ENCODE measurements around the gene KRIT1.
"Not testable (repeated sequence)": the region's sequence is repeated elsewhere in the genome, so short reads cannot be mapped to it uniquely, and the experiment has no call there.

KRIT1 gene

DNA sequence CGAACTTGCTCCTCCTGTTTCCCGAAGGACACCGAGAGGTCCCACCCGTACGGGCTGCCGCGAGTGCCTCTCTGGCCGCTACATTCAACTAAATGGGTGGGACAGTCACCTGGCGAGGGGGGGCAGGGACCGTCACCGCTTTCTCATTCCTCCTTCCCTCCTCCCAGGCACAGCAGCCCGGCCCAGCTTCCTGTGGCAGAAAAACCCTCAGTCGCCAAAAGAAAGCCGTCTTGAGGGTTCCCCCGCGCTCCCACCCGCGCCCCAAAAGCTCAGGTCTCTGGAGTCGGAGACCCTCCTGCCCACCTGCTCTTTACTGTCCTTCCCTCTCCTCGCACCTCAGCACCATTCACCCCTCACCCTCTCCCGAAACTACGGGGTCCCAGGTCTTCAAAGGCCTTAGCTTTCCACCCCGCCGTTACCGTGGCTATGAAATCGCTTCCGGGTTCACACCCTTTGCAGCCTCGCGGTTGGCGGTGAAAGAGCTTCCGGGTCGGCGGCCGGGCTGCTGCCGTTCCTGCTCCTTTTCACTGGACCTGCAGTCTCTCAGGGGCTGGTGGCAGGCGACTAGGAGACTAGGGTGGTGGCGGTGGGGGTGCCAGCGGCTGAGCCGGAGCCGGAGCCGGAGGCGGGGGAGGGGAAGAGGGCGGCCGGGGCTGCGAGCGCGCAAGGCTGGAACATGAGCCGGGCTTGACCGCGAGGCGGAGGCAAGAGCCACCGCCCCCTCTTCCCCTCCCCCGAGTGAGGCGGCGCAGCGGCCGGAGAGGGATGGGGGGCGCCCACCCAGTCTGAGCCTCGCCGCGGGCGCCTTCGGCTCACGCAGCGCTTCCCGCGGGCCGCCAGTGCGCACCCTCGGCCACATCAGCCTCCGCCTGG, at the start of gene KRIT1, which contains the start of gene ANKIB1:
TSS of gene KRIT1 (minus strand) at position 428 of the 873 bp plus-strand sequence. CDS start 3,779 bp downstream, outside the sequence.
TSS of gene ANKIB1 (plus strand) at position 488 of the 873 bp plus-strand sequence. CDS start 49,005 bp downstream, outside the sequence.
- DNase-seq, result peak; percentile 88

DNA sequence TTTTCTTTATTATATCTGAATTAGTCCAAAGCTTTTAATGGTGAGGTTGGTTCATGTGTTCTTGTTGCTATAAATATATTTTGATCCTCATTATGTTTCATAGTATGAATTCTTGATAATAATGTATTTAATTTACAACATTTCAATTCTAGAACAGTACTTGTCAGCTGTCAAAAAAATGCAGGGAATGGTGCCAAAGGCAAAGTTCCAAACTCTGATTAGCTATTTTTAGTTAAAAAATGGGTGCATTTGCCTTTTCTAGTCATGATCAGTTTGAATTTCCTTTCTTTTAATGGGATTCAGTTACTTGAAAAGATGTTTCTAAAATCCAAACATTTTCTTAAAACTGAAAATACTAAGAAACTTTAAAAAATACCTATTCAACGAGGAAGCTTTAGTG, 49.7 kb upstream of the KRIT1 start:
- DNase-seq, result no peak

DNA sequence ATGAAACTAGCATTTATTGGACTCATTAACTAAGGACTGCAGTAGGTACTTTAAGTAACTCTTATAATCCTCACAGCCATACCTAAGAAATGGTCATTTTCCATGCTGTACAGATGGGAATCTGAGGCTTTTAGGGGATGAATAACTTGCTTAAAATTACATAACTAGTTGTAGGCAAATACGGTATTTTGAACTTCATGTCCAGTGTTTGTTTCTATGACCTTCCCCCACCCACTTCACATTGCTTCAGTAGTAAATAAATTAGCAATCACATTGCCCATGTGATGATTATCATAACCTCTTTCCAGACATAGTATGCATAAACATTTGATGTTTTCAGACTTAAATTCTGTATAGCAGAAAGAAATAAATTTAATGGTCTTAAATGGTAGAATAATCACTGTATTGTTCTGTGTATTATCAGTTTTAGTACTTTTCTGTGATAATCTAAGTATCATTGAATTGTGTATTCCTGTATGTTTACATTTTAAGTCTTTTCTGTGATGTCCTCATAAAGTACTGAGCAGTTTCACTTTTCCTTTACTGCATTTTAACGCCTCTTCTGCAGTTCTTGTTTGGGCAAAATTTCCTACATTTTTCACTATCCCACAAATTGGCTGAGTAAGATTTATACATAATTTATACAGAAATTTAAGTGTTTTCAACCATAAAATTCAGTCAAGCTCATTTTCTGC, 48.3 kb upstream of the KRIT1 start:
- no peak for DNase-seq

DNA sequence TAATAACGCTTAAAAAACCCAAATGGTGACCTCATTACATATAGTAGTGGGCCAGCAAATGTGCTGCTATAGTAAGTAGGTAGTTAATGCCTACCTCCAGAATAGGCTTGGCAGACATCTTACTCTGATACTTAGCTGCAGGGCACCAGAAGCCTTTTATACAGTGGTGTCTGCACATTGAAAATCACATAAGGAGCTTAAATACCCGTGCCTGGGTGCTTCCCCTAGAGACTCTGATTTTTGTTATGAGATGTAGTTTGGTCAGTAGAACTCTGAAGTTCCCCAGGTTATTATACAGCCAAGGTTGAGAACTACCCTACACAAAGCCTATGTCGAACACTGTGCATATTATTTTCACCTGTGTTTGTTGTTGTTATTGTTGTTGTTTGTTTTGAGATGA, 47.3 kb upstream of the KRIT1 start:
- DNase-seq, result no peak

DNA sequence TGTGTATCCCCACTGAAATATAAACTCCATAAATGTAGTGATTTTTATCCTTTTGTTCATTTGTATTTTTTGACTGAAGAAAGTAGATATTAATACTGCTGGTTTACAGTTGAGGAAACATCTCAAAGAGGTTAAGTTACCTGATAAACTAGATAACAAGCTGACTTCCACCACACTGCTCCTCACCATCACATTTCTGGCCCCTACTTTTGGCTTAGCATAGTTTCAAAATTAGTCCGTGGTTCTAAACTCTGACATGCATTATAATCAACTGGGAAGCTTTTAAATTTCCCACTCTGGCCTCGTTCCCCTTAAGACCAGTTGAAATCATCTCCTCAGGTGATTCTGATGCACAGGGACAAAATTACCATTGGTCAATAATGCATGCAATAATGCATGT, 43.6 kb upstream of the KRIT1 start:
- no peak for DNase-seq

DNA sequence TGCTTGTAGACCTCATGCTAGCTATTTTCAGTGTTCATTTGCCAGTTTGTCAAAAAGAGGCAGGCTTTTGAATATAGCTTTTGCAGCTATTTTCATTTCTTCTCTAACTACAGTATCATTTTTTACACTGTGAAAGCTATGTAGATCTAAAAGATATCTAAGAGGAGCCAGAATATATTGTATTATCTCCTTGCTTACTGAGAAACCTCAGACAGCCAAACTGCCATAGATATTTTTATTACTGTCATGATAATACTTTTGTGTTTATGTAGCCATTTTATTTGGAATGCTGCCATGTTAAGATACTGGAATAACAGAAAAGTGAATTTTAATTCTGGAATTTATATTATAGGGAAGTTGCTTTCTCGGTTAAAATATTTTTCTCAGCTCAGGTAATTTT, 37.2 kb upstream of the KRIT1 start:
- DNase-seq, result no peak

DNA sequence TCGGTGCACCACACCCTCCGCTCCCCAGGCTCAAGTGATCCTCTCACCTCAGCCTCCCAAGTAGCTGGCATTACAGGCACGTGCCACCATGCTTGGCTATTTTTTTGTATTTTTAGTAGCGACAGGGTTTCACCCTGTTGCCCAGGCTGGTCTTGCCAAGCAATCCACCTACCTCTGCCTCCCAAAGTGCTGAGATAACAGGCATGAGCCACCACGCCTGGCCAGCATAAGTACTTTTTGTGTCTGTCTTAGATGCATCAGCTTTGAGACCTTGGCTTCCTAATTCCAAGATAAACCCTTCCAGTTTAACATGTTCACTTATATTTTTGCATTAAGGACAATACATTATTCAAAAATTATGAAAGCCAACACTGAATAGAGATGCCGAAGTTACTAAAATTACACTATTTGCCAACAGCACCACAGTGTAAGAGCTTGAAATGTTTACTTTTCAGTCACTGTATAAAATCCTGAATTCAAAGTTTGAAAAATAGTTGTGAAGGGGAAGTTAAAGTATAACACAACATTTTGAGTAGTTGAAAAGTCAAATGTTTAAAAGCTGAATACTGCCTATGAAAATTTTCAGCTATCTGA, 36.6 kb upstream of the KRIT1 start:
- no peak for DNase-seq

DNA sequence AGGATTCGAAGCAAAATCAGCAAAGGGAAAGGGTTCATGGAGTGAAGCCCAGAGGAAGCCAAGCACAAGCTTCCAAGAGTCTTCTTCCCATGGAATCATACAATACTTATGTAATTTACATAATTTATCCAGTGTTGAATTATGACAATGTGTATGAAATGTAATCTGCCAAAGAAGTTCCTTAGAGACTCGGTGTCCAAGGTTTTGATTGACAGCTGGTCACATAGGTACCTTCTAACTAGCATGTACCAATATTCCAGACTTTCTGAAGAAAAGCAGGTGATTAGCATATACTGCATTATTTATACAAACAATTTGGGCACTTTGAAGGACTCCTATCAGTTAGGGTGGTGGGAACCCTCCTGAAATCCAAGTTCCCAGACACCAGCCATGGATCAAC, 35.3 kb upstream of the KRIT1 start:
- DNase-seq, result no peak

DNA sequence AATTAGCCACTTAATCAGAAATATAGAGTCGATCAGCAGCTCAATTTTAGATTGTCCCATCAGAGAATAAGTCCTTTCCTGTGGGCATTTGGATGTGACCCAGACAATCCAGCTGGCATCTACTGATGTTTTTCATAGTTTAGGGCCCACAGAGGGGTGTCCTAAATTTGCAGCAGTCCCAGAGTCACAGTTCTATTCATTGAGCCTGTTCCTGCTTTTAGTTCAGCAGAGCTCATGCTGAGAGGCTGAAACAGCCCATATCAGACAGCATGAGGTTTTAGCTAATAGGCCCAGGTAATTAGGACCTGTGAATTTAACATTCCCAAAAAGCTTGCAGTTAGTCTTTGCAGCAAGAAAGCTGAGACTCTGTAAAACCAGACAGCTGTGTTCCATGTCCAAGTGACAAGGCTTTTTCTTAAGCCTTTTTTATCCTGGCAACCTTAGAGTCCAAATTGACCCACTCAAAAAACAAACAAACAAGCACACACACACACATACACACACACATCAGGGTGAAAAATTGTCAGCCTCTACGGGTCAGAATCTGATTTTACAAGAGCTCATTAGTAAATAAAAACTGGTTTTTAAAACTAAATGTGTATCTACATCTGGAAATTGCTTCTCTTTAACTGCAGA, 33.8 kb upstream of the KRIT1 start:
- DNase-seq, result no peak

DNA sequence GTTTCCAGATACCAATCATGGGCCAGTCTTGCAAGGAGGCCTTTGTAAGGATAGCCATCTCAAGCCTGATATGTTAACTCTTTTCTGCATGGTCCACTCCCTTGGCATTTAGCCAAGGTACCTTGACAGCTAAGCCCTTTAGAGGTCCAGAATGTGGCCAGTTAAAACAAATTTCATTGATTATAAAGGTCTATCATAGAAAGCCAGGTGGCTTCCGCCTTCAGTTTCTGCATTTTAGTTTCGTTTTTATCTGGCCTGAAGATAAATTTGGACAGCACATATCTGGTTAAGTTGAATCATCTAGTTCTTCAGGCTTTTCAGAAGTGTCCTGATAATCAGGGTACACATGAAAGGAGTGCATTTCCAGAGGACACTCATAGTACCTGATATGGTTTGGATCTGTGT, 30.7 kb upstream of the KRIT1 start:
- no peak for DNase-seq

DNA sequence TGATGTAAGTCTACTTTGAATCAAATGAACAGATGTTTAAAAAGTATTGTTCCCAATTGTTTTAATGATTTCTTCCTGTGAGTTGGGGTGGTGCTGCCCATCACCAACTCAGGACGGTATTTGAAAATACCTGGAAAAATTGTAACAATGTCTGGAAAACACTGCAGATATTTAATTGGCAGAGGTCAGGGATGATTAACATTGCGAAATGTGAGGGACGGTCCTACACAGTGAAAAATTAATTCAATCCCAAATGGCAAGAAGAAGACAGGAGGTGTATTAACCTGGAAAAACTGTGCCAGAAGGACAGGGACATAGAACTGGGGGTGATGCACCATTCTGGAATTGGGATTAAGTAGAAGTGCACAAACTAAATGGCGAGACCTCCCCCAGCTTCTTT, 29.6 kb upstream of the KRIT1 start:
- no peak for DNase-seq

DNA sequence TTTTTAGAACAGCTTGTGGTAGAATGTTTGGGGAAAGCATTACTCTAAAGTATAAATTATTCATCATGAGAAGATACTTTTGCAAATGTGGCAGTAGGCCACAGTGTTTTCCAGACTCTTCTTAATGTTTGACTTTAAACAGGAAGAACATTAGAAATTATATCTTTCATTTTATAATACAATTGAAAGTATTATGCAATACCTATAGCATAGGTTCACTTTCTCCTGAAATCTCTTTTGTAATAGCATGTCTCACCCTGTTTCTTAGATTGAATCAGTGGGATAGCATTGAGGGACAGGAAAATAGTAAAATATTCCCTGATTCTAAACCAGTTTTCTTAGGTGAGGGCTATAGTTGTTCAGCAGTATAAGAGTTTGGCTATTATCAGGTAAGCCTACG, 23.2 kb upstream of the KRIT1 start:
- DNase-seq, result no peak

DNA sequence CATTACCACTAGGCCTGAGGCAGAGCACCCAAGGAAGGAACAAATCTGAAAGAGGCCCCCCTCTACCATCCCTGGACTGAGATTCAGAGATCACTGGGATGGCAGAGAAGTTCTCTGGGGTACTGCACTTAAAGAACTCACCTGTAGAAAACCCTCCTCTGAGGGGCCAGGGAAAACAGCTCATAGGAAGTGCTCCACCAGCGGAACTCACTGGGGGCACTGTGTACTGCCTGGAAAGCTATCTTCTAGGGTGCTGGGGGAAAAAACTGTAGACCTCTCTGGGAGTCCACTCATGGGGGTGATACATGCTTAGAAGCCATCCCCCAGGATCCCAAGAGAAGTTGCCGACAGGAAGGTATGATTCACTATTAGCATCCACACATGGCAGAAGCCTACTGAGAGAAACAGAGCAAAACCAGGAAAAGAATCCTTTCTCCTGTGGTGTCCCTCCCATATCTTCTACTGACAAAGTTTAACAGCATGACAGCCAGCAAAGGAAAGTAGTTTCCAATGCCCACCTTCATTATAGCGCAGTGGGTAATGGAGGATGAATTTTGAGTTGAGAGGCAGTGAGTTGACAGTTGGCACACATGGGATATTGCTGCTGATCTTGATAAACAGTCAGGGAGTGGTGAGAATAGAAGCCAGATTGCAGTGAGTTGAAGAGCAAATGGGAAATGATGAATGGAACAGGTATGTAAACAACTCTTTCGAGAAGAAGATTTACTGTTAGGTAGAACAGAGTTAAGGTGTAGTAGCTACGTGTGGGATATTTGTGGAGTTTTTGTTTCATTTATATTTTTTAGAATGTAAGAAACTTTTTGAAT, 20.9 kb upstream of the KRIT1 start:
- DNase-seq, result no peak

DNA sequence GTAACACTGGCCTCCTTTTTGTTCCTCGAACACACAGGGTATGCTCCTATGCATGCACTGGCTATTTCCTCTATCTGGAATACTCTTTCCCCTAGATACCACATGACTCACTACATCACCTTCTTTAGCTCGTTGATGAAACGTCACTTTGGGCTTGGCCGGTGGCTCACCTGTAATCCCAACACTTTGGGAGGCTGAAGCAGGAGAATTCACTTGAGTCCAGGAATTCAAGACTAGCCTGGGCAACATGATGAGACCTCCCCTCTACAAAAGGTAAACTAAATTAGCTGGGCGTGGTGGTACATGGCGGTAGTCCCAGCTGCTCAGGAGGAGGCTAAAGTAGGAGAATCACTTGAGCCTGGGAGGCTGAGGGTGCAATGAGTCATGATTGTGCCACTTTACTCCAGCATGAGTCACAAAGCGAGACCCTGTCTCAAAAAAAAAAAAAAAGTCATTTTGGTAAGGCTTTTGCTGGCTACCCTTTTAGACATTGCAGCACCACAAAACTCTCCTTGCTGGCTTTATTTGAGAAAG, 14.6 kb upstream of the KRIT1 start:
- no peak for DNase-seq

DNA sequence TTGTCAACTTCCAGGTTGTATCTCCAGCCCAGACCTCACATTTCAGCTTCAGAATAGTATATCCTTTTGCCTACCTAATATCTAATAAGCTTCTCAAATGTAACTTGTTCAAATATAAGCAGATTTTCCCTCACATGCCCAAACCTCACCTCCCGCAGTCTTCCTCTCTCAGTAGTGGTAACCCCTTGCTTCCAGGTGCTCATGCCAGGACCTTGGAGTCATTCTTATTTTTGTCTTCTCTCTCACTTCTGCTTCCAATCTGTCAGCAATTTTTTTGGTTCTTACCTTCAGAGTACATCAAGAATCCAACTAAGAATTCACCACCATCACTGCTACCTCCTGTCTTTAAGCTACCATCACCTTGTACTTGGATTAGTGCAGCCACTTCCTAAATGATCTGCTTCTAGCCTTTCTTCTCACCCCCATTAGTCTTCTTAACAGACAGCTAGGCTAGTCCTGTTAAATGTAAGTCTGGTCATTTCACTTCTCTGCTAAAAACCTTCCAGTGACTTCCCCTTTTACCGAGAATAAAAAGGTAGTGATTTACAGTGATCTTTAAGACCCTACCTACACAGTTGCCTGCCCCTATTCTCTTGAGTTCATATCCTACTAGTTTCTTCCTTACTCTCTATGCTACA, 14.0 kb upstream of the KRIT1 start:
- no peak for DNase-seq

DNA sequence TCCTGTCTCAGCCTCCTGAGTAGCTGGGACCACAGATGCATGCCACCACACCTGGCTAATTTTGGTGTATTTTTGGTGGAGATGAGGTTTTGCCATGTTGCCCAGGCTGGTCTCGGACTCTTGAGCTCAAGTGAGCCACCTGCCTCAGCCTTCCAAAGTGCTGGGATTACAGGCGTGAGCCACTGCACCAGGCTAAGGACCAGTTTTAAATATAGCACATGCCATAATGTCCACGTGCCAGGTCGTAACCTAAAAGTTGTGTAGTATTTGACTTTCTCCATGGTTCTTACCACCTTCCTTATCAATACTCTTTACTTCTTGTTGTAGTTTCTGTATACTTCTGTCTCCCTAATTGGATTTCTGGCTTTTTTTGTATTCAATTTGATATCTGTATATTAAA, 13.3 kb upstream of the KRIT1 start:
- DNase-seq, result no peak

DNA sequence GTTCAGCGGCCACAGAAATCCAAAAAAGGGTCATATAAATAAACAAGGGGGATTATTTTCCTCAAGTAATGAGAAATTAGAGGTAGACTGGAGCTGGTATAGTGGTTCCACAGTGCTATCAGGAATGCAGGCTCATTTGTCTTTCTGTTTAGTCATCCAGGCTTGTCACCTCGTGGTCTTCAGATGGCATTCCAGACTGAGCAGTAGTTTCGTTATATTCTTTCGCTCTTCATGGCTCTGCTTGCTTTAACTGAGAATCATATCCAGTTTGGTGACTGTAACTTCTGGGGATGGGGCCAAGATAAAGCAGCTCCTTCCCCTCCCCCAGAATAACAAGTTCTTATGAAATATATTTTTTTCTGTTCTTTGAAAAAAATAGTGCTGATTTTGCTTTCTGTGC, 9.6 kb upstream of the KRIT1 start:
- DNase-seq, result no peak

DNA sequence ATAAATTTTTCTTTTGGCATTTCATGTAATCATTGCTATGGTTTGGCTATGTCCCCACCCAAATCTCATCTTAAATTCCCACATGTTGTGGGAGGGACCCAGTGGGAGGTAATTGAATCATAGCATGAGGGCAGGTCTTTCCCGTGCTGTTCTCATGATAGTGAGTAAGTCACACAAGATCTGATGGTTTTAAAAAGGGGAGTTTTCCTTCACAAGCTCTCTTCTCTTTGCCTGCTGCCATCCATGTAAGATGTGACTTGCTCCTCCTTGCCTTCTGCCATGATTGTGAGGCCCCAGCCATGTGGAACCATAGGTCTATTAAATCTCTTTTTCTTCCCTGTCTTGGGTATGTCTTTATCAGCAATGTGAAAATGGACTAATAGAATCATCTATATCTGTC, 9.1 kb upstream of the KRIT1 start:
- not testable (repeated sequence) for DNase-seq

DNA sequence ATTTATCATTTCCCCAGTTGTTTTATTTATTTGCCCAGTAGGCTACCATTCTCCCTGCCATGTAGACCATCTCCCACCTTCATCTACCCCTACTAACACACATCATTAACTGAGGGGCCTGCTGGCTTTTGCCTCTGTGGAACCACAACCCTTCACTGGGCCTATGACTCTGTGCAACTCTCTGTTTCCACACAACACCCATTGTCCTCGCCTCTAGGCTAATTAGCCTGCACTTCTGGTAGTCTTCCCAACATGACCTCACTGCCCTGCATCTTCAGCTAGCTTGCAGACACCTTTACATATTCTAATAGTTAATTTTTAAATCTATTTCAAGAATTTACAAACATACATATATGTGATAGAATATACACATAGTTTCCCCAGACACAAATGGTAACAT, 7.5 kb upstream of the KRIT1 start:
- no peak for DNase-seq

DNA sequence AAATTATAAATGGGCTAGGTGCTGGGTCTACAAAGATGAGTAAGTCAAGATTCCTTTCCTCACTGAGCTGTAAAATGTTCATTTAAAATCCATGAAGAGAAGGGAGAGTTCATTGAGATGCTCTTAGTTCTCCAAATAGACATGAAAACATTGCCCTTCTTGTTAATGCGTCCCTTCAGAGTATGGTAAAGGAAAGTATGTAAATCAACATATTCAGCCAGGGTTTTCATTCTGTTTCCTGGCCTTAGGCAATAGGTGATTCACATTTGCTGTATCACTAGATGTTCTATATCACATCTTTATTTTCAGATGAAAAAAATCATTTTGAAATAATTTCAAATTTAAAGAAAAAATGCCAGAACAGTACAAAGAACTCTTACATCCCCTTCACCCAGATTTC, 5.5 kb upstream of the KRIT1 start:
- DNase-seq, result no peak

DNA sequence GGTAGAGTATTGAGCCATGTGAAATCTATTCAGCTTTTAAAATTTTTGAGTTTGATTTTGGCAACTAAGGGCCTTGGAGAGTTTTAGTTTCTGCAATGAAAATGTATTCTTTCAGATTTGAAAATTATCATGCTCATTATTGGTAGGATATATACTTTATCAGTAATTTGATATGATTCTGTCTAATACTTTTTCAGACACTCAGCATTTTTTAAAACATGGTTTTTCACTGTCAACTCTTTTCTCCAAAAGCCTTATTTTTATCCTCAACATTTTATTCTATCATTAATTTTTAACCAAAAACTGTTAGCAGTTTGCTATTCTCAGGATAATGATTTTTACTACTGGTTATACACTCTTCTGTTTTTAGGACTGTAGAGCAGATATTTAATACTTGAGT, 4.9 kb upstream of the KRIT1 start:
- DNase-seq, result no peak
